Endometrial microvascular endothelial cells (primary cell): Measurements from ENCODE around the gene EDARADD. TPM values are rescaled to one million over a fixed set of nuclear protein-coding genes. Genes with fewer than 3 reads are reported as not detected.

ENCODE experiments used
- in situ Hi-C: cut with HindIII; loops from 2 replicates; pipeline ENCODE4 v1.10.0; 2017; ENCODE audit warnings: low sequenced_read_pairs, low pct_unique_long_range_greater_than_20kb; ENCODE audit errors: inconsistent ontology term
- total RNA-seq: library from RNA; depleted of rRNA; stranded (reverse); fragments of >200 nt; gene quantifications from one replicate; pipeline ENCODE4 v1.2.3, GENCODE V29; 2015; ENCODE audit errors: inconsistent ontology term

Gene EDARADD
- total RNA-seq, 1 donor from 2014 or later, result not detected

DNA sequence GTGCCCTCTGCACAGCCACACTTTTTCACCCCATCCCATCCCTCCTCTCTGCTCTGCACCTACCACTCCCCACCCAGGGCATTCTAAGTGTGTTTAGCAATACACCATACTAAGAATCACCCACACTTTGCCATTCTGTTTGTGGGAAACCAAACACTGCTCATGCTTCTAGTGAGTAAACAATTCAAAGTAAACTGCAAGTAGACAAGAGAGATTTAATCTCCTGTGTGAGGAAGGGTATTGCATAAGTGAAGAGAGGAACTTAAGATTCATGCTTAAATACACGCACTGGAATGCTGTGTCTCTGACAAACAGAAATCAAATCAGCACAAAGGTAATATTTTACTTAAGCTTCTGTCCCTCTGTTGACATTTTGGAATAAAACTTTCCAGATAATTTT, 4.8 kb upstream of the EDARADD start:
- in situ Hi-C loops, result no loop called here

DNA sequence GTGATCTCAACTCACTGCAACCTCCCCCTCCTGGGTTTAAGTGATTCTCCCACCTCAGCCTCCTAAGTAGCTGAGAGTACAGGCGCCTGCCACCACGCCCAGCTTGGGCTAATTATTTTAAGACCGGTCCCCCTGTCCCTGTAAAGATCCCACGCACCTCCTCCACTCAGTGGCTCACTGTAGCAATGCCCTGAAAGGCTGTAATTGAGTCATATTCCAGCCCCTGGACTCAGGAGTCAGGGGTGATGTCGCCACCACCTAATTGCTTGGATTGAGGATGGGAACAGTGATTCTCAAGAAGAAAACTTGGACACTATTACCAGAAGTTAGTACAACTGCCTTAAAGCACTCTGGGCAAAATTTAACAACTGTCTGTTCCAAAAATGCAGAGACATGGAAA, 3.1 kb upstream of the EDARADD start:
- in situ Hi-C loops, result no loop called here

DNA sequence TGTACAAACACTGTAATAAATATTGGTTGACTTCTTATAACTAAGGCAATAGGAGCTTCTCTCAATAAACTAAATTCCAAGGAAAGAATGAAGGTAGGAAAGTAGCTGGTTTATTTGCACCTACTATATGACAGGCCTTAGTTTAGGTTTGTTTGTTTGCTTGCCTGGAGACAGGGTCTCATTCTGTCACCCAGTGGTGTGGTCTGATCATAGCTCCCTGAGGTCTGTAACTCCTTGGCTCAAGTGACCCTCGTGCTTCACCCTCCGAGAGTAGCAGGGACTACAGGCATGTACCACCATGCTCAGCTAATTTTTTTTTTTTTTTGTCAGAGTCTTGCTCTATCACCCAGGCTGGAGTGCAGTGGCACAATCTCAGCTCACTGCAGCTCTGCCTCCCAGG, 1.9 kb upstream of the EDARADD start:
- in situ Hi-C loops, result no loop called here

DNA sequence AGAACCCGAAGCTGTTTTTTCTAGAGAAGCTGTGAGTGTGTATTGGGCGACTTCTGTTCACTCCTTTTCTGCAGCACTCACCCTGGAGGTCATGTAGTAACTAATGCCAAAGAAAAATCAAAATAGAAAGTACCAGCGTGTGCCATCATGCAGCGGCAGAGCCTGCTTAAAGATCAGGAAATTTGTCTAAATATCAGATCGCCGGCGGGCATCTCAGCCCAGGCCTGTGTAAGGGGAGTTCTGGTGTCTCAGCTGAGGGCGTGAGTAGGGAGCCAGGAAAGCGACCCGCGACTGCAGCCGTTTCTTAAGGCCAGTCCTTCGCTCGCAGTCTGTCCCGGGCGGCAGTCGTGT, 768 bp downstream of the EDARADD start:
- in situ Hi-C loops, result no loop called here

DNA sequence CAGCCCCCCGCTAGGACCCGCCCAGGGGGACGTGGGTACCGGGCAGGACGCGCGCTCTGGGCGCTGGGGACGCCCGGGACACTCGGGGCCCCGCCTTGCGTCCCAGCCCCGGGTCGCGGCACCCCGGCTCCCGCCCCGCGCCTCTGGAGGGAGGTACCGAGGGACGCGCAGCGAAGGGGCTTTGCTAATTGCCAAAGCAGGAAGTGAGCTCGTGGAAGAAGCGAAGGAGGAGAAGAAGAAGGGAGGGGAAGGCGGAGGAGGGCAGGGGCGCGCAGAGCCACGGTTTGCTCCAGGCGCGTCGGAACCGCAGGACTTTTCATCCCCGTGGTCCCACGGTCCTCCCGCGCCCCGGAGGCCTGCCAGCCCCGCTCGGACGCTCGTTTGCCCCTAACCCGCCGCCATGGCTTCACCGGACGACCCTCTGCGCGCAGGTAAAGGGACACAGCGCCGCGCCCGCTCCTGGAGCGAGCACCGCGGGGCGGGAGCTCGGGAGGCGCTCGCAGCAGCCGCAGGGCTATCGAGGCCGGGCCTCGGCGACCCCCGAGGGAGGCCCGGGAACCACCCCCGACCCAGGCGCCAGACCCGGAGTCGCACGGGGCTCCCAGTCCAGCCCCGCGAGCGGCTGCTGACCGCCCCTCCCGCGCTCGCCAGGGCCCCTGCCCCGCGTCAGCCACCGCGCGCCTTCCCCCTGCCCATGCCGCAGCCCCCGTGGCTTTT, 1.3 kb downstream of the EDARADD start:
- in situ Hi-C loops, result no loop called here

DNA sequence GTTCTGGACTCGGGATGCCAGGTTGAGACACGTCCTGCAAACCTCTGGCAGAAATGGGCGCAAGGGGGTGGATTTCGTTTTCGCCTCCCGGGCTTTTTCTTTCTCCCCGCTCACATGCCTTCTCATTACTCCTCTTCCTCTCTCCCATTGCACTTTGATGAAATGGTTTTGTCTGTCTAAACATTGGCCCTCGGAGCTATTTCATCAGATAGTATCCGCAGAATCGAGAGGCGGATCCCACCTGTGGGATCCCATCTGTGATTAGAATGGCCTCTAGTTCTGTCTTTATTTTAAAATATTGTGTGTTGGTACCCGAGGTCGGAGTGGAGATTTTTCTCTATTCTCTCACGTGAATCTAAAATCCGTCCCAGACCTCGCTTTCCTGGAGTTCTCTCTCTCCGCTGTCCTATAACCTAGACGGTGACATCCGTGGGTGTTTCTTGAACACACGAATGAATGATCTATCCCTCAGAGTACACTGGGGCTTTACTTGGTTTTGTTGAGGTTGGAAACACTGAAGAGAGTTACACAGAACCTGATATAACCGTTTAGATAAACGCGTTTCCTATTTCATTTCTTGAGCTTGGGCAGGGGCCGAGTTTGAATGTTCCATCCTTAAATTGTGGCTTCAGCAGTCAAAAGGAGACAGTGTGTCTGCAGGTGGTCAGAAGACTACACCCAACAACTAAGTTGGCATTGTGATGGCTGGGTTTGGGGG, 2.0 kb downstream of the EDARADD start:
- in situ Hi-C loops, result no loop called here

DNA sequence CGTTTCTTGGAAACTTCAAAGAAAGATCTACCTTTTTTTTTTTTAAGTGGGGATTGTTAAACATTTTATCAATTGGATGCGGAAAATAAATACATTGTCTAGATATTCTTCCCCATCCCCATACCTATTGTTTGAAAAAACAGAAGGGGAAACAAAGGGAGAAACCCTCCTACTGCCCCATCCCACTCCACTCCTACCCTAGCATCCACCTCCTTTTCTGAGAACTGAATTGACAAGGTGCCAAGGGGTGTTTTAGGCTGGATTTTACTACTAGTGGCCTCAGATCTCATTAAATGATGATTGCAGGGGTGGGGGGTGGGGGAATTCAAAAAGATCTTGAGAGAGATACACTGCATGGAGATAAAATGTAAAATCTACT, 2.6 kb downstream of the EDARADD start:
- in situ Hi-C loops, result no loop called here

DNA sequence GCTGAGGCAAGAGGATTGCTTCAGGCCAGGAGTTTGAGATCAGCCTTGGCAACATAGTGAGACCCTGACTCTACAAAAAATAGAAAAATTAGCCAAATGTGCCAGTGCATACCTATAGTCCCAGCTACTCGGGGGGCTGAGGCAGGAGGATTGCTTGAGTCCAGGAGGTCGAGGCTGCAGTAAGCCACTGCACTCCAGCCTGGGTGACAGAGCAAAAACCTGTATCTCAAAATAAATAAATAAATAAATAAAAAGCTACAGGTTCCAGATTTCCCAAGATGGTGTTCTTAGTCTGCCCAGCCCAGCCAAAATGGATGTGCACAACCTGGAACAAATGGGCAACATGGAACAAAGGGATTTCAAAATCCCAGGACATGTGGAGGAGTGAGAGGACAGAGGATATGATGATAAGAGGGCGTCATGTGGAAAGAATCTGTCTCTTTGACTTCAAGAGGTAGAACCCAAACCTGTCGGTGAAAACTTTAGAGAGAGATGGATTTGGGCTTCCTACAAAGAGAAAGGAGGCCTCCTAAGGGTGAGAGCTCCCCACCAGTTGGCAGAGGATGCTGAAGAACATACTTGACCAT, 3.2 kb downstream of the EDARADD start:
- in situ Hi-C loops, result no loop called here

DNA sequence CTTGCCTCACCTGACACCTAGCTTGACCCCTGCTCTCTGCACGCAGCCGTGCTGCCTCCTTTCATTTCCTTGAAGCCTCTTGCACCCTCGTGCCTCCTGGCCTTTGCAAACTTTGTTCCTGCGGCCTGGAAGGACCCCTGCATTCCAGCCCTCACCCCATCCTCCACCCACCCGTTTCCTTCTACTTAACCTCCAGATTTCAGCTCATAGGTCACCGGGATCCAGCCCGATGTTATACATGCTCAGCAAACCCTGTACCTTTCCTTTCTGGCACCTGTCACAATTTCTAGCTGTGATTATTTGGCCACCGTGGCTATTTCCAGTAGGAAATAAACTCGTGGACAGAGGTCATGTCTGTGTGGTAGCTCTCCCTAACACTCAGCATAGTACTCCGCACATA, 4.5 kb downstream of the EDARADD start:
- in situ Hi-C loops, result no loop called here

DNA sequence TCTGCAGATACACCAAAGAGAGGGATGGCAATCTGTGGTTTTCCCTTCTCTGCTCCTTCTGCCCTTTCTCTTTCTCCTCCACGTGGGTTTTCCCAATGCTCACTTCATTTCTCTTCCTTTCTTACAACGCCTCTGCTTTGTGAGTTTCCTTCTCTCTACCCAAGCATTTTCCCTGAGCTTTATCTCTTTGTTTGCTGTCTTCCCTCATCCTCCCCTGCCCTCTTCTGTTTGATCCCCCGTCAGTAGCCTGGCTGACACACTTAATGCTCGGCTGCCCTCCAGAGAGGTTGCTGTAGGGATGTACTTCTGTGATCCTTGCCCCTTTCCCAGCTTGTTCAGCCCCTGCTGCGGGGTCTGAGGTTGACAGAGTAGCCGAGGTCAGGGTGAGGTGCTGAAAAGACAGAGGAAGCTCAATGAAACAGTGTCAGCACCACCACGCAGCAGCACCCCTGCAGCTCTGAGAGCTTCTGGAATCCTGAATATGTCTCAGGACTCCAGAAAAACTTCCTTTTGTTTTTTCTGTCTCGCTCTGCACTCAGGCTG, 6.0 kb downstream of the EDARADD start:
- in situ Hi-C loops, result no loop called here

DNA sequence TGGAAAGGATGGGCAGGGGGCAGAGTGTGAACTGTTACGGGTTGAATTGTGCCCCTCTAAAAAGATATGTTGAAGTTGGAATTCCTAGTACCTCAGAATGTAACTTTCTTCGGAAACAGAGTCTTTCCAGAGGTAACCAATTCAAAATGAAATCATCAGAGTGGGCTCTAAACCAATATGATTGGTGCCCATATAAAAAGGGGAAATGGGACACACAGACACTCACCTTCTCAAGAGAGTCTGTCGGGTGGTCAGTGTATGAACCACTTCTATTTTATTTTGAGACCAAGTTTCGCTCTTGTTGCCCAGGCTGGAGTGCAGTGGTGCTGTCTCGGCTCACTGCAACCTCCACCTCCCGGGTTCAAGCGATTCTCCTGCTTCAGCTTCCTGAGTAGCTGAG, 7.6 kb downstream of the EDARADD start:
- in situ Hi-C loops, result no loop called here

DNA sequence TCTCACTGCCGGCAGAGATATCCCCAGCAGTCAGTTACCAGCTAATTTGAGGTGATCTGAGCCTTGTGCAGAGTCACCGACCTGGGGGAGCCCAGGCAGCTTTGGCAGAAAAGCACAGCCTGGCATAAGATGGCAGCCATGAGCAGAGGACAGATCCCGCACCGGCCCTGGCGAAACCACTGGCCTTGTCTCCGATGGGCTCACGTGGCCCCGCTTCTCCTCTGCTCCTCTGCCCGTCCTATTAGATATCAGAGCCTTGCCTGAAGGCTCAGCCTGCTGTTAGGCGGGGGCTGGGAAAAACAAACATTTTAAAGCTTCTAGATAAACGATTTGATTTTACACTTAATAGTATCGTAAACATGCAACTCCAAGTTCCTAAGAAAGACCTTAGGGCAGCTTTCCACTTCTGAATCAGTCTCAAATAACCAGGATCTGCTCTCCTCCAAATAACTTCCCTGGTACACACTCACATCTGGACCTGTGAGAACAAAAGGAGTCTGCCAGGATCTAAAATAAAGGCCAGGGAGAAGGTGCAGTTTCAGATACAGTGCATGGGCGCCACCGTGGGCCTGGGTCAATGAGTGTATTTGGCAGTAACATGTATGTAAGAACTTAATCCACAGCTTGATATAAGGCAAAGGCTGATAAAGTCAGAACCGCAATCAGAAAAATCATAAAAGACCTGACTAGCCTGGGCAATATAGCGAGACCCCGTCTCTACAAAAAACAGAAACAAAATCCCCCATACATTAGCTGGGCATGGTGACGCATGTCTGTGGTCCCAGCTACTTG, 10.0 kb downstream of the EDARADD start:
- in situ Hi-C loops, result no loop called here

DNA sequence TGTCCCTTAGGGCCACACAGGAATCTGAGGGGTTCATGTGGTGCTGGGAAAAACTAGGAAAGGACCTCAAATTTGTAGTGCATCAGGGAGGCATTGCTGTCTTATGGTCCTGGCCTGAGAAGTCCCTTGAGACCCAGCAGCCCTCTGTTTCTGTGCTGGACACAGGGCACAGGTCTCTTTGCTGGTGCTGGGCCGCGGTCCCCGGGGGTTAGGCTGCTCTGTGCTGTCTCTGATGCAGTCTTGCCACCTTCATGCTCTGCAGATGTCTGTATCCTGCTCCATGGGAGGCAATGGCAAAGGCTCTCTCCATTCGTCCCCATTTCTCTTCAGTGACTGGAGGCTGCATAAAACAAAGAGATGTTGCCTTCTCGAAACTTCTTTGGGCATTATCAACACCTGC, 13.0 kb downstream of the EDARADD start:
- in situ Hi-C loops, result no loop called here

DNA sequence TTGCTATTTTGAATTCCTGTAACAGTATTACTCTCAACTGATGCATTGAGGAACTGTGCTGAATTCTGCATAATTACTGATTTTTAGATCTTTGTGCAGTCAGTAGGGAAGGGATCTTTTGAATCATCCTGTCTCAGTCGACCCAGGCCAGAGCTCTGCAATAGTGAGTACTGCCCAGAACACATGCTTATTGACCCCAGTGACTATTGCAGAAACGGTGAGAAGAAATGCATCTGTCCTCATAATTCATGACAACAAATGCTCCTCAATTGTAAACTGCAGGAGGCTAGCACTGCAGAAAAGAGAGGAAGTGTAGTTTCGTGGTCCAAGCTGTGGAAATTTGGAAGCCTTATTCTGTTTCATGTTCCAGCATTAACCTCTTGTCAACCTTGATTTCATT, 19.6 kb downstream of the EDARADD start:
- in situ Hi-C loops, result no loop called here

DNA sequence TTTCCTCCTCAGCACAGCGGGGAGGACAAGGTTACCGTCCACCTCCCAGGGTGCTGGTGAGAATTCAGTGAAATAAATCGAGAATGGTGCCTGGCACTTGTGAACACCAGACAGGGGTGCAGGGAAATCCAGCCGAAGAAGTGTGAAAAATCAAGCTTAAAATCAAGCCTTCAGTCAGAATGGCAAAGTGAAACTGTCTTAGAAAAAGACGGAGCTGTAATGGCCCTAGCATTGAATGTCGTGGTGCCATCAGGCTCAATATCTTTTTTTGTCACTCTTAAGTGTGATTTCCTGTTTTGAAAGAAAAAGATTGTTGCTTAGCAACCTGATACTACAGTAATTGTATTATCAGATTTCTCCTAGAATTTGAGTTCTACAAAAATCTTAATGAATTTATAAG, 22.1 kb downstream of the EDARADD start:
- in situ Hi-C loops, result no loop called here

DNA sequence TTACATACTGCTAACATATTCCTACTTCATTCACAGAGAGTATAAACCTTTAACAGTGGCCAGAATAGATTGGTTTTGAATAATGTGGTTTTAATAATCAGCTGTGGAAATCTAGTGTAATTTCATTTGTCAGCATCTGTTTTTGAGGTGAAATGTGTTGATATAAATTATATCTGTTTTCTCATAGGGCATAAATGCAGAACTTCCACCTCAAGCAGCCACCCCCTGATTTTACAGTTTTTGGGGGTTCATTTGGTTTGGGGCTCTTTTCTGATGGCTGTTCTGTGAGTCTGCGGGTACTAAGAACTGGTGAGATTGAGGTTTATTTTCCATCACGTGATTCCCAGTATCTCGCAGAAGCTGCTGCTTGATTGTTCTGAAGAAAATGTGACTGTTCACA, 23.2 kb downstream of the EDARADD start:
- in situ Hi-C loops, result no loop called here

DNA sequence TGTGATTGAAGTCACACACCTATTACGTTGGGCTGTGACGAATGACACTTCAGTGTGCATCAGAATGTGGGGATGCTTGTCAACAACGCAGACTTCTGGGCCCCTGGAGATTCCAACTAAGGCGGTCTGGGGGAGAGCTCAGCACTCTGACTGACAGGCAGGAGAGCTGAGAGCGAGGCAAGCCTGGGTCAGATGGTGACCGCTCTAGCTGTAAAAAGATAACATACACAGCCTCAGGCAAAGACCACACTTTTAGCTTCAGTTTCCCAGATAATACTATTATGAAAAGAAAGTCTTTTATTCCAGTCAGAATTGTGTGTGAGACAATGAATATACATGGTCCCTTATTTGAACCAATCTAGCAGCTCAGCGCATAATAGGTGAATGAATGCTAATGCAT, 25.4 kb downstream of the EDARADD start:
- in situ Hi-C loops, result no loop called here

DNA sequence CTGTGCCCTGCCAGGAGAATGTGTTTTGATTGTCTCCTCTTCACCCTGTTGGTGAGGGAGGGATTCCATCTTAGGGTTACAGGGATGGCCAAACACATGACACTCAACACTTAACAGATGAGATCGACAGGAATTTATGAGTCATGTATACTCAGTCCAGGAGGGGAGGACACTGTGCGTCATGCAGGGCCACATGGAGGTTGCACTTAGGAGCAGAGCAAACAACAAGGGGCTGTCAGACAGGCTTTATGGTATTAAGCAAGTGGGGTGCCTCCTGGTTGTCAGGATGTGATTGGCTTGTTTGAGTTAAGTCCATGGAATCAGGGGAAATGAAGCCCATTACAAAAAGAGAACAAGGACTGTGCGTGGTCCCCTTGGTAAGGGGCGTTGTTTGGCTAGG, 26.9 kb downstream of the EDARADD start:
- in situ Hi-C loops, result no loop called here

DNA sequence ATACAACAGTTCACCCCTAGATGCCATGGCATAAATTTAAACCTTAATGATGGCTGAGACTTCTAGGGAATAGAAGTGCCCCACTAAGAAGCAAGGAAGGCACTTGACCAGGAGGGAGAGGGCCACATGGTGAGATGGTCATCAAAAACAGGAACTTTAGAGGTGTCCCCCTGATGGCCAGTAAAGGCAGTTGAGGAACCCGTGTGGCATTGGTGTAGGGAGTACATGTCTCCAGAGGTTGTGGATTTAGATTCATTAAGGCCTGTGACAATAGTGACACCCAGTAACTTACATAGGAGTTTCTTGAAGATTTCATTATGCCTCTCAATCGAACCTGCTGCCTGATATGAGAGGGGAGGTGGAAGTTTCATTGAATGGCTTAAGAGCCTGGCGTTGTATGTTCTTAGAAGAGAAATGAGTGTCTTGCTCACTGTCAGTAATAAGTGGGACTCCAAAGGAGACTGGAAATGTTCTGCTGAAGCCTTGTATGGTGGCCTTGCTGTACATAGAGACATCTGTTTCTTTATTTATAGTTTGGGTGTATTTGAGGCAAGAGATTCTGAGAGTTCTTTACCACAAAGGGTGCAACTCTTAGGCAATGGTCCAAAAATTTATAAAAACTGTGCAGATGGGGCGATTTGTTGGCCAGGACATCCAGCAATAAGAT, 27.9 kb downstream of the EDARADD start:
- in situ Hi-C loops, result no loop called here
